SK-N-SH (cell line): ENCODE data around the gene ISL1. TPM values are rescaled to one million over a fixed set of nuclear protein-coding genes. Genes with fewer than 3 reads are reported as not detected.

Experiments used
- CTCF ChIA-PET: fragments of 300-600, 350-600 bp; formaldehyde crosslinking; extraction: SDS; loops from one replicate; lab custom pipeline; 2021; lab: Yijun Ruan, JAX
- POLR2A ChIA-PET: fragments of 350-600 bp; sonication (Branson Sonifier 250); formaldehyde crosslinking; extraction: SDS; loops from one replicate; lab custom pipeline; 2020; ENCODE audit warnings: antibody characterized with exemption, inconsistent platforms; lab: Yijun Ruan, JAX
- DNase-seq: peaks from one replicate; pipeline ENCODE4 v3.0.0; 2012
- H2AFZ ChIP-seq: fragments of 200-600 bp; sonication (generic); 2 replicates; pipeline ENCODE4 v1.8.1; 2016; ENCODE audit warnings: antibody characterized with exemption, mild to moderate bottlenecking, low read depth
- H3F3A ChIP-seq: fragments of 200-600 bp; sonication (generic); replicated peaks from 2 replicates; pipeline ENCODE3; 2016; ENCODE audit warnings: antibody characterized with exemption, mild to moderate bottlenecking; ENCODE audit not compliant: insufficient read depth
- H3K27ac ChIP-seq, 2 experiments: fragments of 200-500 bp in 1 of 2; fragments of 200-600 bp in 1 of 2; sonication (Bioruptor generic) in 1 of 2; sonication (generic), shearing (Covaris generic) in 1 of 2; 2 replicates each; pipeline versions ENCODE4 v1.5.1 to v1.6.1; 2014 to 2016; ENCODE audit warnings: low read depth in 2 of 2, inconsistent platforms in 1 of 2, low read length in 1 of 2, mild to moderate bottlenecking in 1 of 2, mixed read lengths in 1 of 2
- H3K27me3 ChIP-seq: fragments of 200-600 bp; sonication (generic), shearing (Covaris generic); 2 replicates; pipeline ENCODE4 v1.6.1; 2016; ENCODE audit warnings: mixed run types; ENCODE audit not compliant: insufficient read depth
- H3K36me3 ChIP-seq, 2 experiments: fragments of 200-500 bp in 1 of 2; fragments of 200-600 bp in 1 of 2; sonication (Bioruptor generic) in 1 of 2; sonication (generic) in 1 of 2; replicated peaks in 1 of 2; 2 replicates each; pipeline versions ENCODE3 to v1.5.1; 2014 to 2016; ENCODE audit warnings: low read length in 1 of 2, mild to moderate bottlenecking in 1 of 2; ENCODE audit not compliant: insufficient read depth in 2 of 2, control insufficient read depth in 1 of 2
- H3K4me1 ChIP-seq, 2 experiments: fragments of 200-500 bp in 1 of 2; fragments of 200-600 bp in 1 of 2; sonication (Bioruptor generic) in 1 of 2; sonication (generic), shearing (Covaris generic) in 1 of 2; 2 replicates each; pipeline versions ENCODE4 v1.5.1 to v1.6.1; 2014 to 2016; ENCODE audit warnings: low read depth in 1 of 2, low read length in 1 of 2, mixed run types in 1 of 2; ENCODE audit not compliant: insufficient read depth in 2 of 2, control insufficient read depth in 1 of 2
- H3K4me2 ChIP-seq: fragments of 200-600 bp; sonication (generic), shearing (Covaris generic); 2 replicates; pipeline ENCODE4 v1.6.1; 2017; ENCODE audit warnings: mixed run types
- H3K4me3 ChIP-seq, 2 experiments: fragments of 200-500 bp in 1 of 2; fragments of 200-600 bp in 1 of 2; sonication (Bioruptor generic) in 1 of 2; sonication (generic), shearing (Covaris generic) in 1 of 2; 2 replicates each; pipeline versions ENCODE4 v1.5.1 to v1.8.1; 2014 to 2016; ENCODE audit warnings: low read depth in 2 of 2, inconsistent platforms in 1 of 2, low read length in 1 of 2, mild to moderate bottlenecking in 1 of 2, mixed read lengths in 1 of 2, moderate library complexity in 1 of 2
- H3K79me2 ChIP-seq: fragments of 200-600 bp; sonication (generic); 2 replicates; pipeline ENCODE4 v1.8.1; 2017; ENCODE audit warnings: mild to moderate bottlenecking; ENCODE audit not compliant: insufficient read depth
- H3K9ac ChIP-seq: fragments of 200-600 bp; sonication (generic); 2 replicates; pipeline ENCODE4 v1.6.1; 2017; ENCODE audit warnings: mixed run types
- H3K9me2 ChIP-seq: fragments of 200-600 bp; sonication (generic); 2 replicates; pipeline ENCODE4 v1.6.1; 2017; ENCODE audit warnings: mixed run types
- H3K9me3 ChIP-seq: fragments of 200-600 bp; sonication (generic); 2 replicates; pipeline ENCODE4 v1.6.1; 2017; ENCODE audit warnings: mixed run types, mild to moderate bottlenecking, moderate library complexity
- H4K20me1 ChIP-seq: fragments of 200-600 bp; sonication (generic); 2 replicates; pipeline ENCODE4 v1.6.1; 2017; ENCODE audit warnings: mild to moderate bottlenecking, mixed run types; ENCODE audit not compliant: insufficient read depth
- CHD2 ChIP-seq: fragments of 150-350 bp; IDR thresholded peaks from 2 replicates; pipeline ENCODE4 v1.6.1; 2018; ENCODE audit warnings: low read length; ENCODE audit not compliant: partially characterized antibody
- EP300 ChIP-seq, 2 experiments: IDR thresholded peaks; 2 replicates each; pipeline versions ENCODE4 v1.4.0 to v1.6.1; 2012; ENCODE audit warnings: borderline replicate concordance in 1 of 2, low read depth in 1 of 2, low read length in 1 of 2
- EZH2phosphoT487 ChIP-seq: fragments of 200-600 bp; sonication (generic); IDR thresholded peaks from 2 replicates; pipeline ENCODE4 v1.6.1; 2017; ENCODE audit warnings: low read depth, mixed run types, mild to moderate bottlenecking, antibody characterized with exemption, moderate library complexity, borderline replicate concordance
- IRF3 ChIP-seq: fragments of 150-350 bp; IDR thresholded peaks from 2 replicates; pipeline ENCODE4 v1.6.1; 2016; ENCODE audit warnings: mild to moderate bottlenecking, low read depth, low read length
- MAX ChIP-seq: IDR thresholded peaks from 2 replicates; pipeline ENCODE4 v1.4.0; 2012; ENCODE audit warnings: low read depth
- MEF2A ChIP-seq: IDR thresholded peaks from 2 replicates; pipeline ENCODE4 v1.4.0; 2012; ENCODE audit warnings: low read depth, borderline replicate concordance
- NFIC ChIP-seq: IDR thresholded peaks from 2 replicates; pipeline ENCODE4 v1.4.0; 2012; ENCODE audit warnings: borderline replicate concordance
- NRF1 ChIP-seq: IDR thresholded peaks from 2 replicates; pipeline ENCODE4 v1.6.1; 2012; ENCODE audit warnings: low read depth, mild to moderate bottlenecking, low read length
- PBX3 ChIP-seq: IDR thresholded peaks from 2 replicates; pipeline ENCODE4; 2012
- RCOR1 ChIP-seq: fragments of 150-350 bp; IDR thresholded peaks from 2 replicates; pipeline ENCODE4 v1.6.1; 2017; ENCODE audit warnings: antibody characterized with exemption, low read length
- RXRA ChIP-seq: IDR thresholded peaks from 2 replicates; pipeline ENCODE4 v1.4.0; 2012; ENCODE audit warnings: low read depth, mild to moderate bottlenecking, borderline replicate concordance
- SIN3A ChIP-seq: IDR thresholded peaks from 2 replicates; pipeline ENCODE4 v1.6.1; 2012; ENCODE audit warnings: low read depth, mild to moderate bottlenecking, low read length, moderate library complexity, borderline replicate concordance
- SMC3 ChIP-seq: IDR thresholded peaks from 2 replicates; pipeline ENCODE4 v1.6.1; 2012; ENCODE audit warnings: low read depth, low read length, improper control_type of control experiment
- USF2 ChIP-seq: fragments of 150-350 bp; IDR thresholded peaks from 2 replicates; pipeline ENCODE4 v1.6.1; 2017; ENCODE audit warnings: antibody characterized with exemption, low read length, low read depth, borderline replicate concordance
- YY1 ChIP-seq: IDR thresholded peaks from 2 replicates; pipeline ENCODE4 v1.4.0; 2012; ENCODE audit warnings: low read depth, mild to moderate bottlenecking
- WGBS: methylation state at CpG from one replicate; pipeline ENCODE4 v1.1.6; 2017; ENCODE audit warnings: low lambda C conversion rate; 5-methylcytosine and 5-hydroxymethylcytosine counted together
- polyA plus RNA-seq, 3 experiments: library from polyadenylated mRNA; depleted of rRNA; stranded (reverse); fragments of >200 nt; gene quantifications; 2 replicates each; pipeline ENCODE4 v1.2.3, GENCODE V29; 2012

Gene ISL1
- polyA plus RNA-seq, 1 of the 3 experiments (the other 2 are of a cell fraction) = 15.2 TPM

GRCh38 chr5:51383131-51384121 is at the start of gene ISL1 (continued):
- peak; percentile 76; the same call in 1 of the 2 replicates for TF ChIP-seq SIN3A
- TF ChIP-seq PBX3 = no peak
- 0 out of 2 replicates have a peak, but pooled peaks have one; percentile 24 for TF ChIP-seq MAX
- TF ChIP-seq SMC3 = peak; percentile 20; the same call in 1 of the 2 replicates
- TF ChIP-seq EZH2phosphoT487 = no peak
- TF ChIP-seq NRF1 = peak; percentile 50

- H3K4me1 ChIP-seq = no peaks in the 10 kb centered on the region; a peak in 1 of 4 replicates
- POLR2A ChIA-PET = no interaction called here
- CTCF ChIA-PET = no interaction called here
- H3K4me3 ChIP-seq = no peak overlapping the region
- no peaks in the 10 kb centered on the region for H3K9me2 ChIP-seq
- no peak overlapping the region for H3K9ac ChIP-seq
- DNase-seq = no peak
- H3K4me2 ChIP-seq = no peak overlapping the region
- H2AFZ ChIP-seq = no peak overlapping the region
- H3K9me3 ChIP-seq = no peaks in the 10 kb centered on the region
- TF ChIP-seq IRF3 = no peak
- no peaks in the 10 kb centered on the region for H4K20me1 ChIP-seq
- 67% methylated on average over 2 of the region's 2 CpGs for WGBS
- H3K27ac ChIP-seq = no peak overlapping the region
- no peaks in the 10 kb centered on the region for H3K79me2 ChIP-seq
- H3K36me3 ChIP-seq = no peaks in the 10 kb centered on the region
- H3F3A ChIP-seq = no peaks in the 10 kb centered on the region
- no peaks in the 10 kb centered on the region for H3K27me3 ChIP-seq
Observed at GRCh38 chr5:51336878-51337277, 46.4 kb upstream of the ISL1 start.

GRCh38 chr5:51345106-51345505 is 38.1 kb upstream of the ISL1 start:
- CTCF ChIA-PET = no interaction called here
- H3K27me3 ChIP-seq = no peaks in the 10 kb centered on the region
- no peak overlapping the region for H2AFZ ChIP-seq
- H3K36me3 ChIP-seq = no peaks in the 10 kb centered on the region
- no peak overlapping the region for H3K9ac ChIP-seq
- H3K4me1 ChIP-seq = no peaks in the 10 kb centered on the region; a peak in 1 of 4 replicates
- no peak for DNase-seq
- no peaks in the 10 kb centered on the region for H3K79me2 ChIP-seq
- WGBS = 40% methylated on average over 1 of the region's 2 CpGs
- no peaks in the 10 kb centered on the region for H3K9me3 ChIP-seq
- TF ChIP-seq EP300 (IDR thresholded peaks at IDR 0.05; ENCODE audit: borderline replicate concordance in 1 of 2, low read depth in 1 of 2, low read length in 1 of 2) = no peak
- TF ChIP-seq NFIC = no peak
- no peak for TF ChIP-seq YY1
- TF ChIP-seq CHD2 = no peak
- no peak for TF ChIP-seq IRF3
- no peak for TF ChIP-seq USF2
- TF ChIP-seq RCOR1 = no peak
- no peak for TF ChIP-seq MEF2A
- no peak for TF ChIP-seq RXRA
- no peak overlapping the region for H3K27ac ChIP-seq
- H3F3A ChIP-seq = peaks cover 5% of the 10 kb centered on the region
- no peak overlapping the region for H3K4me3 ChIP-seq
- no peaks in the 10 kb centered on the region for H4K20me1 ChIP-seq
- H3K9me2 ChIP-seq = no peaks in the 10 kb centered on the region
- H3K4me2 ChIP-seq = no peak overlapping the region
- POLR2A ChIA-PET = no interaction called here
